A549 treated with RU486 at 1 μM for 4 hours (cell line): ENCODE measurements around the gene PRR7. TPM values are rescaled to one million over a fixed set of nuclear protein-coding genes. Genes with fewer than 3 reads are reported as not detected.

ENCODE experiments used
- total RNA-seq: library from RNA; stranded (reverse); fragments of 200-300 nt; extraction: Qiagen RNA extraction; gene quantifications from 5 replicates; pipeline ENCODE4 v1.2.3, GENCODE V29; 2022; ENCODE audit warnings: low read depth

PRR7 gene
- 17.5 to 43.9 TPM (median 41.0 TPM) in 5 replicates for total RNA-seq

DNA sequence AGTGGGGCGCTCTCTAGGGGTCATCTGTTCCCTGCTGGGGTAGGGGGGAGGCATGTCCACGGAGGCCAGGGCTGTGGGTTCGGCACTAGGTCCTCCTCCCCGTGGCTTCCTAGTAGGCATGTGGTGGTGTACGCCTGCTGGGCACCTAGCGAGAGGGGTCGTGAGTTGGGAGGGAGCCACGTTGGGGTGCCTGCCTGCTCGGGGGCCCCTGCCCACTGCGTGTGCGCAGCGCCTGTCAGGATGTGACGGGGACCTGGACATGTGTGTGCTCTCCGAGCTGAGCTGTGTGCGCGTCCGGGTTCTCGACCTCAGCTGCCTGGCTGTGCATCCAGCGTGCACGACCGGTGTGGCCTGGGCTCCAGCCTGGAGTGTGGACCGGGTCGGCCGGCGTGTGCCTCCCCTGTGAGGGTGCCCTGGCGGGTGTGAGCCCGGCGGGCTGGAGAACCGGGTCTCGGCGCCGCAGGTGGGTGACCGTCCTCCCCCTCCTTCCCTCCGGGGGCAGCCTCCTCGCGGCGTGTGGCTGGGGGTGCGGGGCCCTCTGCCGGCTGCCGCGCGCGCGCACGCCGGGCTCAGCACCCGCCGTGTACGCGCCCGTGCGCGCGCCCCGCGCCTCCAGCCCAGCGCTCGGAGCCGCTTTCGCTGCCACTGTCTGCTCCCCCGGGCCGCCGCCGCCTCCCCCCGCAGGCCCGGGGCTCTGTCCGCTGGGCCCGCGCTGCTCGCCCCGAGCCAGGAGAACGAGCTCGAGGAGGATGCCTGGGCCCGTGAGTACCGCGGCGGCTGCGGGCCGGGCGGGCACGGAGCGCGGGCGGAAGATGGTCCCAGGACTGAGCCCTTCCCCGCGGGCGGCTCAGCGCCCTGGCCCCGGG lies at the start of gene PRR7:
Gene PRR7, plus strand, starts transcription at position 615 of the 866 bp plus-strand sequence. CDS start 8,254 bp downstream, outside the sequence.

DNA sequence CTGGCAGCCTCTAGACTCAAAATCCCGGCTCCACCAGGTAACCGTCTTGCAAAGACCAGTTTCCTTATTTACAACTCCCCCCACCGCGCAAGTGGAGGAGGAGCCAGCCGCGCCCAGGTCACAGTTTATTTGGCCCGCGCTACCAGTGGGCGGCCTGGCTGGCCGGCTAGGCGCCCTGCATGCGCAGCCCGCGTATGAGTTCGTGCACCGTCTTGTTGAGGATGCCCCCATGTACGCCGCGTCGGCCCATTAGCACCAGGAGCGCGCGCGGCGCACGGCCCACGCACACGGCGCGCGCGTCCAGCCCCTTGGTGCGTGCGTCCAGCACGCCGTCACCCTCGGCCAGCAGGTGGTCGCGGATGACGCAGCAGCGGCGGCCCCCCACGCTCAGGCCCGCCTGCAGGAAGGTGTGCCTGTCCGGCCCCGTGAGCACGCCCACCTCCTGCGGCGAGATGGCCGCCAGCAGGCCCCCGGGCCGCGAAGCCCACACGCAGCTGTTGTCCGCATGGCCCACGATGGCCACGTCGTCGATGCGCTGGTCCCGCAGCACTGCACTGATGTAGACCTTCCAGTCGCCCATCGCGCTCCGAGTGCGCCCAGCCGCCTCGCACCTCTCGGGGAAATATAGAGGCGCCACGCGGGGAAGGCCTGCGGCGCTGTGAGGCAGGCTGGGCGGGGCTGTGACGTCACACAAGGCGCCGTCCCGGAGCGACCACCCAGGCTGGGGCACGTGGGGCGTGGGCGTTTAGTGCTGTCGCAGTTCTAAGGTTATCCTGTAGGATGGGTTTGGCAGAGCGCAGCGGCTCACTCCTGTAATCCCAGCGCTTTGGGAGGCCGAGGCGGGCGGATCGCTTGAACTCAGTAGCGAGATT lies 46.4 kb upstream of the PRR7 start, which contains the start of gene PFN3:
Gene PFN3, minus strand, starts transcription at position 665 of the 872 bp plus-strand sequence. Its CDS starts 85 bp downstream, at position 580.

DNA sequence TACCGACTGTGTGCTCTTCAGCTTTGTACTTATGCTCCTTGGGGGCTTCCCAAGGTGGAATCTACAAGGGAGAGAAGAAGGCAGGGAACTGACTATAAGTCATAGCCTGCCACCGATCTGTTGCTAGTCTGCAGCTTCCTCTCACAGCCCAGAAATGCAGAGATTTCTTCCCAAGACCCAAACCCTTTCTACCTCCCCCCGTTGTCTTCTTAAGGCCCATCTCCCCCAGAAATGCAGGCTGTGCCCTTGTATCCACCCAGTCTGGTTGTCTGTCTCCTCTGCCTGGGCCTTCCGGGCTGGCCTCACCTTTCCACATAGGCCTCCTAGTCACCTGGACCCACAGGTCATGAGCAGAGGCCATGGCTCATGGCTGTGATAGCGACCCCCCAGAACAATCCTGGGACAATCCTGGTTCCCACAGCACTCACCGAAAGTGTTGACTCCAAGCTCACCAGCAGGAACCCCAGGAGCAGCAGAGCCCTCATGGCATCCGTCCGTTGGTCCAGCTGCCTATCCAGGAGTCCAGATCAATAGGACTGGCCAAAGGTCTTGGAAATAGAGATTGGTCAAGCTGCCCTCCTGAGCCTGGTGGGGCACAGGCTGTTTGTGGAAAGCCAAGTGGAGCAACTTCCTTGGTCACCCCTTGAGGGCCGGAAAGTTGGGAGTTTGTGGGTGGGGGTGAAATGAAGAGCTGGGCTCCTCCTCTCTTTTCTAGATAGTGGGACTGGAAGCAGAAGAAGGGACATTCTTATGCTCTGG lies 37.4 kb upstream of the PRR7 start, which contains the start of gene F12:
Gene F12, minus strand, starts transcription at position 522 of the 759 bp plus-strand sequence. Its CDS starts 37 bp downstream, at position 485.

DNA sequence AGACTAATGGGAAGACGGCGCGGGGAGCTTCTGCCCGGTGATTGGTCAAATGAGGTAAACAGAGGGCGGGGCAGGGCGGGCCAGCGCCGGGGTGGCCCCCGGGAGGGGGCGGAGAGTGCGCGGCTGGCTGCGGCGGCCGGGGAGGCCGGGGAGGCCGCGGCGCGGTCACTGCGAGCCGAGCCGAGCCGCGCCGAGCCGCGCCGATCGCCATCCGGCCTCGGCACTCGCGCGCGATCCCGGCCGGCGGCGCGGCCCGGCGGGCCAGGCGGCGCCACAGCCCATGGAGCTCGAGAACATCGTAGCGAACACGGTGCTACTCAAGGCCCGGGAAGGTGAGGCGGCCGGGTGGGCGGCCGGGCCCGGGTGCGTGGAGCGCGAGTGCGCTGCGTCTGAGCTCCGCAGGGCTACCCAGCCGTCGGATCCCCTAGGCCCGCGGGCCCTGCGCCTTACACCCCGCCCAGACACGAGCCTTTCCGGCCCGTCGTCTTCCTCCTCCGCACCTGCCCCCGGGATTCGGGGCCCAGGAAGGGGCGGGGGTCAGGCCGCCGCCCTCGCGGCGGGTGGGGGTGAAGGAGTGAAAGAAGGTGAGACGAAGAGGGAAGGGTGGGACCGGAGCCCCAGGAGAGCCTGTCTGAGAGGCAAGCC lies 19.9 kb upstream of the PRR7 start, which contains the start of gene GRK6:
Gene GRK6, plus strand, starts transcription at position 111 of the 645 bp plus-strand sequence. Its CDS starts 170 bp downstream, at position 281.

GRCh38 chr5:177473443-177474001 lies 26.9 kb downstream of the PRR7 start, which contains the start of gene DBN1:
Gene DBN1, minus strand, starts transcription at chr5:177473634. Its CDS starts 113 bp downstream, at chr5:177473521.

DNA sequence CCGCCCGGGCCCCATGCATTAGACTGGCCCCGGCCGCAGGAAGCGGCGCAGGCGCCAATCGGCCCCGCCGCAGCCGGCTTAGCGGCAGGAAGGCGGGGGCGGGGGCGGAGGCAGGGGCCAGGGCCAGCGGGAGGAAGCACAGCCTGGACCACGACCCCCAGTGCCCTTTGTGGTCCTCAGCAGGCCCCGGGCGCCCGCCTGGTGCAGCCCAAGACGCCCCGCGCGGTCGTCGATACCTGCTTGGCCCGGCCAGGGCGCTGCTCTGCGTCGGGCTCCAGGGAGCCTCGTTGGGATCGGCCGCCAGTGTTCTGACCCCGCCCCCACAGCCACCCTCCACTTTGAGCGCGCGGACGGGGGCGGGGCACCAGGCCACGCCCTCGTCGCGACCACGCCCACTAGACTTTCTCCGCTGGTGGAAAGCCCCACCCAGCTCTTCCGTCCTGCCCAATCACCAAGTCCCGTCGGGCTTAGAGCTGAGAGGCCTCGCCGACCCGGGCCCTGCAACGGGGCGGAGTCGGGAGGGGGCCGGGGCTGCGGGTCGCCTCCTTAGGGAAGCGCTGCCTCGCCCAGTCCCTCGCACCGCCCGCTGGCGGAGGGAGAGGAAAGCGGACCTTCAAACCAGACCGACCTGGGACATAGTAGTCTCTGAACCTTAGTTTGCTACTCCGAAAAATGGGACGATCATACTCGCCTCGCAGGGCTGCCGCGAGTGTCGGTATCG lies 50.8 kb downstream of the PRR7 start, which contains the start of gene PDLIM7:
Gene PDLIM7, minus strand, starts transcription at position 313 of the 721 bp plus-strand sequence. CDS start 1,092 bp downstream, outside the sequence.

Other genes starting within 250 kb of the PRR7 start
- 22.2 to 29.2 TPM (median 27.3 TPM) in 5 replicates for gene RAB24, start 143.1 kb upstream of the PRR7 start, total RNA-seq
- gene PRELID1, start 143.0 kb upstream of the PRR7 start, total RNA-seq, result 285 to 406 TPM (median 364 TPM) in 5 replicates
- 12.9 to 22.2 TPM (median 17.1 TPM) in 5 replicates for gene MXD3, start 134.9 kb upstream of the PRR7 start, total RNA-seq
- gene LMAN2, start 95.1 kb upstream of the PRR7 start, total RNA-seq, result 183 to 219 TPM (median 196 TPM) in 5 replicates
- 6.0 to 6.9 TPM (median 6.2 TPM) in 5 replicates for gene RGS14, start 88.9 kb upstream of the PRR7 start, total RNA-seq
- not detected in 5 replicates for gene SLC34A1, start 62.4 kb upstream of the PRR7 start, total RNA-seq
- not detected in 5 replicates for gene PFN3, start 46.2 kb upstream of the PRR7 start, total RNA-seq
- gene F12, start 37.2 kb upstream of the PRR7 start, total RNA-seq, result 11.8 to 26.6 TPM (median 21.3 TPM) in 5 replicates
- 18.0 to 27.8 TPM (median 26.3 TPM) in 5 replicates for gene GRK6, start 20.1 kb upstream of the PRR7 start, total RNA-seq
- 49.8 to 80.7 TPM (median 69.2 TPM) in 5 replicates for gene DBN1, start 26.8 kb downstream of the PRR7 start, total RNA-seq
- gene PDLIM7, start 50.8 kb downstream of the PRR7 start, total RNA-seq, result 72.7 to 114 TPM (median 102 TPM) in 5 replicates
- 3.0 to 5.6 TPM (median 4.3 TPM) in 5 replicates for gene DOK3, start 63.0 kb downstream of the PRR7 start, total RNA-seq
- gene DDX41, start 70.1 kb downstream of the PRR7 start, total RNA-seq, result 90.8 to 130 TPM (median 111 TPM) in 5 replicates
- 18.7 to 31.7 TPM (median 26.3 TPM) in 5 replicates for gene FAM193B, start 107.7 kb downstream of the PRR7 start, total RNA-seq
- 276 to 283 TPM (median 278 TPM) in 5 replicates for gene TMED9, start 145.4 kb downstream of the PRR7 start, total RNA-seq
- gene B4GALT7, start 153.3 kb downstream of the PRR7 start, total RNA-seq, result 20.9 to 31.0 TPM (median 24.6 TPM) in 5 replicates